Measurements from ENCODE around the gene ITGAV. TPM values are rescaled to one million over a fixed set of nuclear protein-coding genes. Genes with fewer than 3 reads are reported as not detected.

Gene ITGAV
- polyA plus RNA-seq, 4 donors, result 65.9 to 77.8 (median 70.5) TPM

DNA sequence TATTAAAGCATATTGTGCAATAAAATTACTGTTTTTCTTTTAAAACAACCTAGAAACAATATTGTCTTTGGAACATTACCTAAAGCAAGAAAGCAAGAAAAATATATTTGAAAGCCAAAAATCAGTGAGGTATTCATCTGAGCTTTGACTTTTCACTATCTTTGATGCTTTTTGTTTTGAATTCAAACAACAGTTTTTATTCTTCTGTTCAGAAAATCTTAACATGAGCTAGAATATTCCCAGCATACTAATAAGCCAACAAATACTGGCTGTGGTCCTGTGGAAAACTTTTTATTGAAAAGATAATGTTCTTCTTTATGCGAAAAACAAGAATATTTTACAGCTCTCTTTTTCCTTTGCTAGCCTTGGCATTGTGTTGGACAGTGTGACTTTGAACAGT is 123.8 kb downstream of the ITGAV start:
- DNase-seq (ENCODE audit: low read depth in 4 of 4, low spot score in 3 of 4), result no peak

DNA sequence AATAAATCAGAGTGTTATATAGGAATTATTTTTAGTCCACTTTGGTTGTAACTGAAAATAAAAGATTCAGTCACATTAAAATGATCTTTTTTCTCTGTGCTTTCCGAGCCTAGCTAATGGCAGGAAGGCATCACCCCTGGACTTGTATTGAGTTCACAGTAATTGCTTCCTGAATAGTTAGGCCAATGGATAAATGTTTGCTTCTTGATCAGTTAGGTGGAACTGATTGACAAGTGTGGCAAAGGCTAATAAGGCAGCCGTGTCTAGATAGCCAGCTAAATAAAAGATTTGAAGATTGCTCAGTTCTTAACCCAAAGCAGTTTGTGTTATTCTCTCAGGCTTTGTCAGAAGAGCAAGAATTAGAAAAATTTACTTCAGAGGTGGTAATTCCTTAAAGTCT is 124.8 kb downstream of the ITGAV start:
- no peak for DNase-seq (ENCODE audit: low read depth in 4 of 4, low spot score in 3 of 4)

- DNase-seq (ENCODE audit: low read depth in 4 of 4, low spot score in 3 of 4), result no peak
Observed at GRCh38 chr2:186716004-186716403, 126.1 kb downstream of the ITGAV start.

DNA sequence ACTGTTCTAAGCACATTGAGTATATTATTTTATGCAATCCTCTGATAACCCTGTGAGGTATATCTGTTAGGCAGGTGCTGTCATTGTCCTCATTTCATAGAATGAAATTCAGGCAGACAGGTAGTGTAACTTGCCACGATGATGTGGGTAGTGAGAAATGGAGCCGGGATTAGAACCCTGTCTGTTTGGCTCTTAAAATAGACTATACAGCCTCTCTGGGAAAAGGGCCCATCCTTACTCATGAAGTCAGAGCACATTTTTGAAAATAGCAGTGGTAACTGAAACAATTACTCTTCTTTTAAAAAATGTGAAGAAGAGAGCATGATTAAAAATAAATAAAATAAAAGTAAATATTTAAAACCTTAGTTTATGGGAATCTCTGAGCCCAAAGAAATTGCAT is 127.0 kb downstream of the ITGAV start:
- no peak for DNase-seq (ENCODE audit: low read depth in 4 of 4, low spot score in 3 of 4)

DNA sequence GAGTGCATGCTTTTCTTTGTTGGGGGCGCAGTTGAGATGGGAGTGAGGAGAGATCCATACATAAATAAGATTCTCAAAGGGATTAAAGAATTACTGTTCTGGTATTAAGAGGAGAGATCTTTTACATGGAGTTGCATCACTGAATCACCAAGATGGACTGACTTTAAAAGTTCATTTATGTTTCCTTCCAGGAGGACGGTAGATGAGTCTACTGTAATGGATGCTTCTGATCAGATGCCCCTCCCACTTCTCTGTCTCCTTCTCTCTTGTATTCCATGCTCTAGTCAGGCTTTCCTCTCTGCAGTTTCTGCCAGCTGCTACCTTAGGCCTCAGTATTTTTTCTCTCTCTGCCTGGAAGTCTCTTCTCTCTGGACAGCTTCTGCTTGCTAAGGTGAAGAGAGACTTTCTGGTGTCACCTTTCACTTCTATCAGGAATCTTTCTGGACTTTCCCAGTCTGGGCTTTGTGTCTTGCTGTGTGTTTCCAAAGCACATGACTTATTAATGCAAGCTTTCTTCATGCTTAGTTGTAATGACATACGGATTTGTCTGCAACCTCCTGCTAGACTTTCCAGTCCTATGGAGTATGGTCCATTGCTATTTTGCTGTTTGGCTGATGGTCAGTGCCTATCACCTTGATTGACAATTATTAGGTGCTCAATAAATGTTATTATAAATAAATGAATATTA is 127.6 kb downstream of the ITGAV start:
- DNase-seq (ENCODE audit: low read depth in 4 of 4, low spot score in 3 of 4), result no peak

DNA sequence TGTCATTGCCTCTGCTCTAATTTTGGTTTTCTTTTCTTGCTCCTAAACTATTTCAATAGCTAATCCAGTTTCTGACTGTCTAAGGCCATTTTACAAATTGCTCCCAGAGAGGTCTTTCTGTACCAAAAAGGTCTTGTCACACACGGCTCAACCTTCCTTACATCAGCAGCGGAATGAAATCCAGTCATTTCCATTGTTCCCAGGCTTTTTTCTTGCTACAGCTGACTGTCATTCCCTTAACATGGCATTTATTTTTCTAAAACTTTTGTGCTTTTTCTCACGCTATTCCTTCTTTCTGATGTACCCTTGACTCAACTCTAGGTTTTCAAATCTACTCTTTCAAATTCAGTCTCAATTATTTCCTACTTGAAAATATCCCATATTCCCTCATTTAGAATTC is 128.3 kb downstream of the ITGAV start:
- DNase-seq (ENCODE audit: low read depth in 4 of 4, low spot score in 3 of 4), result no peak

- no peak for DNase-seq (ENCODE audit: low read depth in 4 of 4, low spot score in 3 of 4)
Observed at GRCh38 chr2:186718903-186719302, 129.0 kb downstream of the ITGAV start.

DNA sequence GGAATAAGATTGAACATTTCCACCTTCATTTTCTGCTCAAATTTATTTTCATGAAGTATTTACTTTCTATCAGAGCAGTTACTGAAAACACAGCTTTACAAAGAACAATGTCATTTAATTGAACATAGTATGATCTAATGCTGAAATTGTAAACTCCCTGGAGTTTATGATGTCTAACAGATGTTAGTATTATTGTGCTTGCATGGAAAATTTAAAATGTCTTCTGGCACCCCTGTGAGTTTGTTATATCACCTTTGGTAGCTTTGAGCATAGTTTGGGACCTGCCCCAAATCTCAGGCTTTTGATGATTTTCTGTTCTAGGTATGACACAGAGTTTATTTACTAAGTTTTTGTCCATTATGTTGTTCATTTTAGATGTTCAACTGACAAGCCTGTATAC is 132.1 kb downstream of the ITGAV start:
- no peak for DNase-seq (ENCODE audit: low read depth in 4 of 4, low spot score in 3 of 4)

DNA sequence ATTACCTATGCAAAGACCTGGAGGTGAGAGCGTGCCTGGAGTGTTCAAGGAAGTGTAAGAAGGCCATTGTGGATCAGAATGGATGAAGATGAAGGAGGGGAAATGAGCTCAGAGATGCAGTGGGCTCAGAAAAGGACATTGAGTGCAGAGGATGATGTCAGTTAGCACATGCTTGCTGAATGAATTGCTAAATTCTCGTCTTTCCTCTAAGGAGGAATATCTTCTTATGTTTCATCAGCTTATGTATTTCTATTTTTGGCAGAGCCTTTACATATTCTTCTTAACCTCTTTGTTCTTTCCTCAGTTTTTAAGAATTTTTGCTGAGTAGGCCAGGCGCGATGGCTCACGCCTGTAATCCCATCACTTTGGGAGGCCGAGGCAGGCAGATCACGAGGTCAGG is 134.9 kb downstream of the ITGAV start:
- no peak for DNase-seq (ENCODE audit: low read depth in 4 of 4, low spot score in 3 of 4)

DNA sequence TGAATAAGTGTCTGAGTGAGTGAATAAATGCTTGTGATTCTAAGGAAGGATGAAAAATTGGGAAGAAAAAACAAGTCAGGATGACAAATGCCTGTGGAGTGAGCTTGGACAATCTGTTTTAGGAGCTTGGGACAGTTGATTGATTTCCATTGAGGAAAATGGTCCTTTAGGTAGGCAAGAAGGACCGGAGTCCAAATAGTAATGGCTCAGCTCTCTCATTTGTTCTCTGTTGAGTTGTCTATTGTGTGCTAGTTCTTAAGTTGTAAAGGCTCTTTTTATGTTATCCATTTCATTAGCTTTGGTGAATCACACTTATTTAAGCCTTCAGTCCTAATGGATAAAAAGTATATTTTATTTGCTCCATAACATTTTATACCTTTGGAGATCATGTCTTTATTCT is 135.9 kb downstream of the ITGAV start:
- DNase-seq (ENCODE audit: low read depth in 4 of 4, low spot score in 3 of 4), result no peak

DNA sequence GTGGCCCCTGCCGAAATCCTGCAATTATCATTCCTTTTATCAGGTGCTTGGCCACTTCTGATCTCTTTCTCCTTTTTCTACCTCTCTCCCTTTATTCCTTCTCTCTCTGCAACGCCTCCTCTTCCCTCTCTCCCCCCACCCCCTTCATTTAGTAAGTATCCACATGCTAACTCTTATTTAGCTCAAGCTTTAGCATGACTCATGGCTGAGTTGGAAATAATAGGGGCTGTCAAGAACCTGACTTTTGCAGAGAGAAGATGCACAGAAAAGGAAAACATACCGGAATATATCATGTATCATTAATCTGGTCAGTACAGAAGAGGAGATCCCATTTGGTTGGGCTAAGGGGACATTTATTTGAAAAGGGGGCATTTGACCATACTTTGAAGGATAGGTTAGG is 137.1 kb downstream of the ITGAV start:
- no peak for DNase-seq (ENCODE audit: low read depth in 4 of 4, low spot score in 3 of 4)

DNA sequence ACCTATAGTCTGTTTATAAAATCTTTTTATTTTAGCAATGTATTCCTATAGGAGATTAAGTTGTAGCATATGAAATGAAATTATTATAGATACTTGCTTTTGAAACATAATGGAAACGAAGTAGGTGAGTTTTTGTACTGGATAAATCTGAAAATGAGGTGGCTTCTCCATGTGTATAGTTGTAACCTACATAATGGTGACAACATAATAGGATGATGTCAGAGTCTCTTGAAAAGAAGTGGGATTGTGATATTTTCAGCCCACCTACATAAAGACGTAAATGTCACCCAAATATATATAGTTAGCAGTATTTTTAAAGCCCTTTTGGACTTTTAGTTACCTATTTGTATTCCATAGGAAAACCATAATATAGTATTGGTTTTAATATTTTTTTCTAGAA is 138.8 kb downstream of the ITGAV start:
- DNase-seq (ENCODE audit: low read depth in 4 of 4, low spot score in 3 of 4), result no peak

Other genes with a start within 250 kb of the ITGAV start
- gene ZC3H15, start 103.8 kb upstream of the ITGAV start, polyA plus RNA-seq (ENCODE audit: insufficient read length in 4 of 4), result 100 to 1,000 TPM in 3 of 4 donors, 10 to 100 TPM in 1; 89.3 to 131 (median 112) TPM
- 10 to 100 TPM; 11.9 to 23.7 (median 16.9) TPM for gene FAM171B, start 104.0 kb downstream of the ITGAV start, polyA plus RNA-seq (ENCODE audit: insufficient read length in 4 of 4)

Data from left renal pelvis (tissue), 4 donors.